Endothelial cell (in vitro differentiated cells): ENCODE measurements around the gene LRRFIP1. TPM values are rescaled to one million over a fixed set of nuclear protein-coding genes. Genes with fewer than 3 reads are reported as not detected.
A peak's percentile ranks its signal among the peaks of the same experiment; 100 is the strongest.
"Not testable (repeated sequence)": the region's sequence is repeated elsewhere in the genome, so short reads cannot be mapped to it uniquely, and the experiment has no call there.

Experiments
- DNase-seq: peaks from one replicate; pipeline ENCODE4 v3.0.0; 2021; ENCODE audit warnings: low spot score
- H3K27ac Mint-ChIP-seq: one replicate; pipeline ENCODE4 v1.8.0; 2021; ENCODE audit warnings: mixed read lengths, inconsistent platforms; ENCODE audit not compliant: unreplicated experiment
- H3K27me3 Mint-ChIP-seq: one replicate; pipeline ENCODE4 v1.8.0; 2021; ENCODE audit warnings: mild to moderate bottlenecking, moderate library complexity, mixed read lengths, inconsistent platforms; ENCODE audit not compliant: unreplicated experiment
- H3K36me3 Mint-ChIP-seq: one replicate; pipeline ENCODE4 v1.8.0; 2021; ENCODE audit warnings: mild to moderate bottlenecking, low read depth, mixed read lengths, inconsistent platforms; ENCODE audit not compliant: unreplicated experiment
- H3K4me1 Mint-ChIP-seq: one replicate; pipeline ENCODE4 v1.8.0; 2021; ENCODE audit warnings: mild to moderate bottlenecking, mixed read lengths, inconsistent platforms; ENCODE audit not compliant: unreplicated experiment
- H3K4me3 Mint-ChIP-seq: one replicate; pipeline ENCODE4 v1.8.0; 2021; ENCODE audit warnings: mild to moderate bottlenecking, mixed read lengths, inconsistent platforms; ENCODE audit not compliant: unreplicated experiment
- H3K9me3 Mint-ChIP-seq: one replicate; pipeline ENCODE4 v1.8.0; 2021; ENCODE audit warnings: mixed read lengths, inconsistent platforms; ENCODE audit not compliant: unreplicated experiment
- CTCF ChIP-seq: fragments of 200-600 bp; sonication (generic); IDR thresholded peaks from one replicate; pipeline ENCODE4 v1.5.0; 2021; ENCODE audit warnings: antibody characterized with exemption; ENCODE audit not compliant: unreplicated experiment
- total RNA-seq: library from RNA; stranded (reverse); fragmentation: NEBNext Ultra II Directional; extraction: Animal tissue kit (Norgen Biotek cat#: 25700); gene quantifications from one replicate; pipeline ENCODE4 v1.2.1, GENCODE V29; 2021; ENCODE audit not compliant: unreplicated experiment

Gene LRRFIP1
- total RNA-seq, 1 donor from 2014 or later: 105 TPM

GRCh38 chr2:237686659-237687136 lies 59.3 kb downstream of the LRRFIP1 start:
- Mint-ChIP-seq H3K4me1 (peaks cover 18% of the 10 kb centered on the region), H3K36me3 (peaks cover 9% of the 10 kb centered on the region), H3K9me3 (no peaks in the 10 kb centered on the region), H3K27ac (no peak overlapping the region), H3K27me3 (peaks cover 14% of the 10 kb centered on the region), H3K4me3 (no peak overlapping the region)
- TF ChIP-seq CTCF: no peak
- DNase-seq: no peak

GRCh38 chr2:237688081-237688480 lies 60.7 kb downstream of the LRRFIP1 start:
- no peak overlapping the region for H3K4me3 Mint-ChIP-seq
- no peak for TF ChIP-seq CTCF
- peaks cover 9% of the 10 kb centered on the region for H3K36me3 Mint-ChIP-seq
- no peak overlapping the region for H3K27ac Mint-ChIP-seq
- DNase-seq: no peak
- no peaks in the 10 kb centered on the region for H3K9me3 Mint-ChIP-seq
- peaks cover 13% of the 10 kb centered on the region for H3K4me1 Mint-ChIP-seq
- peaks cover 15% of the 10 kb centered on the region for H3K27me3 Mint-ChIP-seq

- H3K4me3 Mint-ChIP-seq, DNase-seq: not testable (repeated sequence)
- peaks cover 13% of the 10 kb centered on the region for H3K36me3 Mint-ChIP-seq
Measured at GRCh38 chr2:237688541-237688940, 61.2 kb downstream of the LRRFIP1 start.

GRCh38 chr2:237689336-237690131 lies 62.1 kb downstream of the LRRFIP1 start:
- no peaks in the 10 kb centered on the region for H3K9me3 Mint-ChIP-seq
- H3K4me1 Mint-ChIP-seq: peaks cover 27% of the 10 kb centered on the region
- no peak overlapping the region for H3K4me3 Mint-ChIP-seq
- DNase-seq: no peak
- H3K27ac Mint-ChIP-seq: peak overlapping the region; percentile 42
- no peak for TF ChIP-seq CTCF
- peaks cover 14% of the 10 kb centered on the region for H3K36me3 Mint-ChIP-seq
- peaks cover 18% of the 10 kb centered on the region for H3K27me3 Mint-ChIP-seq

More at GRCh38 chr2:237688541-237688940, 61.2 kb downstream of the LRRFIP1 start:
- H3K9me3 Mint-ChIP-seq, H3K27ac Mint-ChIP-seq: not testable (repeated sequence)
- peaks cover 18% of the 10 kb centered on the region for H3K27me3 Mint-ChIP-seq
- H3K4me1 Mint-ChIP-seq: peaks cover 17% of the 10 kb centered on the region

GRCh38 chr2:237691029-237691907 lies 63.9 kb downstream of the LRRFIP1 start:
- peak overlapping the region; percentile 88 for H3K4me3 Mint-ChIP-seq
- H3K36me3 Mint-ChIP-seq: peaks cover 7% of the 10 kb centered on the region
- TF ChIP-seq CTCF: no peak
- peaks cover 17% of the 10 kb centered on the region for H3K27me3 Mint-ChIP-seq
- no peaks in the 10 kb centered on the region for H3K9me3 Mint-ChIP-seq
- H3K4me1 Mint-ChIP-seq: peaks cover 38% of the 10 kb centered on the region
- DNase-seq: no peak
- H3K27ac Mint-ChIP-seq: peak overlapping the region; percentile 78
